Measurements from ENCODE around the gene ZNF407.

Gene ZNF407

DNA sequence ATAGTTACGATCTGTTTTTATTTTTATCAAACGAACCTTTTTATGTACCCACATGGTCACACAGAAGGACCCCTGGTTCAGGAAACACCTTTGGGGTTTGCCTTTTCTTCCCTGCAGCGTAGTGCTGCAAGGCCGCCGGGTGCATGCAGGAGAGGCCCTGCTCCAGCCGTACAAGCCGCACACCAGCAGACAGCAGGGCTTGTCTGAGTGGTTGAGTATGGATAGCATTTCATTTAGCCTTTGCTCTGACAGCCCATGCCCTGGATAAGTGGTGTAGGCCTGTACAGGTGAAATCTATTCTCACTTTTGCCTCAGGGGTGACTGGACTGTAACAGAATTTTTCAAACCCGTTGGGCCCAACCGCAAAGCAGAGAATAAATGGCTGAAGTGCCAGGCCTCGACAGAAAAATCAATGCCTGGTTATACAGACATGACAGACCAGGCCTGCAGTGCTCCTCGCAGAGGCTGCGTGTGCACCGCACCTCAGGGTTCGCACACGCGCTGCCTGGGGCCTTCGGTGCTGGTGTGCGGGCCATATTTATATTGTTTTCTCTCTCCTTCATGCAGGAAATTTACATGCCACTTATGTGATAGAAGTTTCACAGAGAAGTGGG lies 279.1 kb downstream of the ZNF407 start:
- CTCF ChIA-PET = no interaction called here
- DNase-seq (ENCODE audit: extremely low spot score) = no peak
- POLR2A ChIA-PET = no interaction called here
- TF ChIP-seq L3MBTL2 (conservative IDR thresholded peaks at IDR 0.05) (no peak), TARDBP (IDR thresholded peaks at IDR 0.05) (no peak), FOXA1 (IDR thresholded peaks at IDR 0.05) (no peak), ELF4 (IDR thresholded peaks at IDR 0.05) (no peak), ZNF384 (IDR thresholded peaks at IDR 0.05) (no peak), NFRKB (IDR thresholded peaks at IDR 0.05) (no peak), ARNT (IDR thresholded peaks at IDR 0.05) (no peak)
- TF ChIP-seq, protein P1, sequence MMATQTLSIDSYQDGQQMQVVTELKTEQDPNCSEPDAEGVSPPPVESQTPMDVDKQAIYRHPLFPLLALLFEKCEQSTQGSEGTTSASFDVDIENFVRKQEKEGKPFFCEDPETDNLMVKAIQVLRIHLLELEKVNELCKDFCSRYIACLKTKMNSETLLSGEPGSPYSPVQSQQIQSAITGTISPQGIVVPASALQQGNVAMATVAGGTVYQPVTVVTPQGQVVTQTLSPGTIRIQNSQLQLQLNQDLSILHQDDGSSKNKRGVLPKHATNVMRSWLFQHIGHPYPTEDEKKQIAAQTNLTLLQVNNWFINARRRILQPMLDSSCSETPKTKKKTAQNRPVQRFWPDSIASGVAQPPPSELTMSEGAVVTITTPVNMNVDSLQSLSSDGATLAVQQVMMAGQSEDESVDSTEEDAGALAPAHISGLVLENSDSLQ (IDR thresholded peaks at IDR 0.05) = no peak

DNA sequence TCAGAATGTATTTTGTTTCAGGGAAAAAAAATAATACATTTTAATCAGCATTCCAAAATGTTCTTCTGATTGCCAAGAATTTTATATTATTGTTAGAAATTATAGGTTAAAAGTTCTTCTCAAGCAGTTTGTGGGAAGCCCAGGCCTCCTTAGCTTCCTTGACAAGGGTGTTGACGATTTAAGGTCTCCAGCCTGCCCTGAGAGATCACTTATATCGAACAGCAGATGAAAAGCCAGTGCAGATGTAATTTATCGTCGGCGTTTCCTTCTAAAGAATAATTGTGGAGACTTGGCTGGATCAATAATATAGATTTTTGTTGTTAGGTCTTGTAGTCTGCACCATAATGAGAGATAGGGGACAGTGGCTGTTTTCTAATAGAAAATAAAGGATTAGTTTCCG lies 280.6 kb downstream of the ZNF407 start:
- ChIA-PET CTCF (no interaction called here), POLR2A (no interaction called here)
- no peak for TF ChIP-seq FOXM1 (IDR thresholded peaks at IDR 0.05; ENCODE audit: borderline replicate concordance)
- no peak for DNase-seq (ENCODE audit: extremely low spot score)

DNA sequence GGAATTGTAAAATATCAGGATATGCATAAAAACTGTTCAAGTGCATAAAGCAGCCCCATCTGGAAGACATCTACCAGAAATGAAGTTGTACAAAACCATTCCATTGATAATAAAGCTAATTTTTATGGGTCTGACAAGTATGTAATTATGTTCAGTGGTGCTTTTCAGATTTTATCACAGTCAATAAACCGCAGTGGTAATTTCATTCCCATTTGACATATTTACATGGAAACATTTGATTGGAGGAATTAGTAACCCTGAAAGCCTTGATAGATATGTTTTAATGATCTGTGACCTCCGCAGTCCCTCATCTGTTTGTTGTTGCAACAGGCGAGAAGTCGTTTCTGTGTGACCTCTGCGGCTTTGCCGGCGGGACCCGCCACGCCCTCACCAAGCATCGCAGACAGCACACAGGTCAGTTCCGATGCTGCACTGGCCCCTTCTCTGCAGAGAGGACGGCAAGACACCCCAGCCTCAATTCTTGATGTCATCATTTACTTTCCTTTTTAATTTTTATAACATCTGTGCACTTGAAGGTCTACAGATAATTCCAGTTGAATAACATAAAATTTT lies 283.1 kb downstream of the ZNF407 start:
- TF ChIP-seq HDGF (IDR thresholded peaks at IDR 0.05; ENCODE audit: borderline replicate concordance) (no peak), CTBP1 (IDR thresholded peaks at IDR 0.05; ENCODE audit: borderline replicate concordance) (peak; percentile 62; the same call in 1 of the 2 replicates), FOXM1 (IDR thresholded peaks at IDR 0.05; ENCODE audit: borderline replicate concordance) (no peak), FOXK2 (IDR thresholded peaks at IDR 0.05) (no peak), SUZ12 (IDR thresholded peaks at IDR 0.05) (no peak), ELF4 (IDR thresholded peaks at IDR 0.05) (no peak), LEF1 (IDR thresholded peaks at IDR 0.05; ENCODE audit: borderline replicate concordance) (no peak), SP1 (IDR thresholded peaks at IDR 0.05) (no peak), BHLHE40 (IDR thresholded peaks at IDR 0.05; ENCODE audit: borderline replicate concordance) (no peak), L3MBTL2 (conservative IDR thresholded peaks at IDR 0.05) (no peak), NFRKB (IDR thresholded peaks at IDR 0.05) (no peak), TARDBP (IDR thresholded peaks at IDR 0.05) (no peak), ZNF384 (IDR thresholded peaks at IDR 0.05) (no peak), FOXA1 (IDR thresholded peaks at IDR 0.05) (no peak), ARNT (IDR thresholded peaks at IDR 0.05) (peak; percentile 40; the same call in 1 of the 2 replicates)
- TF ChIP-seq, protein P1 (IDR thresholded peaks at IDR 0.05) = peak; percentile 82
- ChIA-PET POLR2A (no interaction called here), CTCF (no interaction called here)
- DNase-seq (ENCODE audit: extremely low spot score) = peak; percentile 33

DNA sequence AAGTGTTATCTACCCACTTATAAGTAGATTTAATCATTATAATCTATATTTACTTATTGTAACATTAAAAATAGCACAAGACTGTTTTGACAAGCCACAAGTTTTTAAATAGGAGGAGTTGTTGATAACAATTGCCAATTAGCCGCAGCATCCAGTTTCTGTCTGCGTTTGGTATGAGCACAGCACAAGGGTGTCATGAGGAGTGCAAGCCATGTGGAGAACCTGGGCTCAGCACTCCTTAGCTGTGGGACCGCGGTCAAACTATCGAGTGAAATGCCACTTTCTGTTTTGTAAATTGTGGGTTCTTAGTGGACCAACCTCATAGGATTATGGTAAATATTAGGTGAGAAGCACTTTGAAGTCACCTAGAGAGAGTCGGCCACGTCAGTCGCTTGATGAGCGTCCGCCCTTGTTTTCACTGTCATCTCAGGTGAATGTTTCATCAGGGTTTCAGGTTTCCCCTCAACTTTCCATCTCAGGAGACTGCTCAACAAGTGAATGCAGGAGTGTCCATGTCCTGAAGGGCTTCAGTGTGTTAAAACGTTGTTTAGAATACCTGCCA lies 294.5 kb downstream of the ZNF407 start:
- no peak for DNase-seq (ENCODE audit: extremely low spot score)
- TF ChIP-seq SP1 (IDR thresholded peaks at IDR 0.05) = no peak
- no peak for TF ChIP-seq NFRKB (IDR thresholded peaks at IDR 0.05)
- TF ChIP-seq L3MBTL2 (conservative IDR thresholded peaks at IDR 0.05) = no peak
- no peak for TF ChIP-seq LEF1 (IDR thresholded peaks at IDR 0.05; ENCODE audit: borderline replicate concordance)
- no peak for TF ChIP-seq FOXK2 (IDR thresholded peaks at IDR 0.05)
- no peak for TF ChIP-seq HDGF (IDR thresholded peaks at IDR 0.05; ENCODE audit: borderline replicate concordance)
- POLR2A ChIA-PET = no interaction called here
- CTCF ChIA-PET = no interaction called here

DNA sequence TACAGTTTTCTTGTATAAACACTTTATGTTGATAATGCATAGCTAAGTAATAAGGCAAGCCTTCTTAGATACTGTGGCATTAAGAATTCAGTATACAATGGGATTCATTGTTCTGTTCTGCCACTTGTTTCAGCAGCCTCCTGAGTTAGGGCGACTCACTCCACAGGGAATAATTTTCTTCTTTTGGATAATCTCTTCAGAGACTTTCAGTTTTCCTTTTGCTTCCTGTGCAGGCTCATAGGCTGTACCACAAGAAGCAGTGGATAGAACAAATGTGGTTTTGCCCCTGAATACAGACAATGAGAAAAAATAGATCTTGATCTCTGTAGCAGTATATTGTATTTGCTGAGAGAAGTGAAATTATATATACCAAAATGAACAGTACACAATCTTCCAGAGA lies 298.0 kb downstream of the ZNF407 start:
- ChIA-PET CTCF (no interaction called here), POLR2A (no interaction called here)
- TF ChIP-seq SUZ12 (IDR thresholded peaks at IDR 0.05) (no peak), L3MBTL2 (conservative IDR thresholded peaks at IDR 0.05) (no peak), ELF4 (IDR thresholded peaks at IDR 0.05) (no peak), CTBP1 (IDR thresholded peaks at IDR 0.05; ENCODE audit: borderline replicate concordance) (no peak), NFRKB (IDR thresholded peaks at IDR 0.05) (no peak), ARNT (IDR thresholded peaks at IDR 0.05) (no peak), HDGF (IDR thresholded peaks at IDR 0.05; ENCODE audit: borderline replicate concordance) (no peak), FOXA1 (IDR thresholded peaks at IDR 0.05) (no peak), LEF1 (IDR thresholded peaks at IDR 0.05; ENCODE audit: borderline replicate concordance) (no peak), FOXK2 (IDR thresholded peaks at IDR 0.05) (no peak), BHLHE40 (IDR thresholded peaks at IDR 0.05; ENCODE audit: borderline replicate concordance) (no peak), TARDBP (IDR thresholded peaks at IDR 0.05) (no peak), FOXM1 (IDR thresholded peaks at IDR 0.05; ENCODE audit: borderline replicate concordance) (no peak), ZNF384 (IDR thresholded peaks at IDR 0.05) (no peak), SP1 (IDR thresholded peaks at IDR 0.05) (no peak)
- TF ChIP-seq, protein P1 (IDR thresholded peaks at IDR 0.05) = no peak
- no peak for DNase-seq (ENCODE audit: extremely low spot score)

DNA sequence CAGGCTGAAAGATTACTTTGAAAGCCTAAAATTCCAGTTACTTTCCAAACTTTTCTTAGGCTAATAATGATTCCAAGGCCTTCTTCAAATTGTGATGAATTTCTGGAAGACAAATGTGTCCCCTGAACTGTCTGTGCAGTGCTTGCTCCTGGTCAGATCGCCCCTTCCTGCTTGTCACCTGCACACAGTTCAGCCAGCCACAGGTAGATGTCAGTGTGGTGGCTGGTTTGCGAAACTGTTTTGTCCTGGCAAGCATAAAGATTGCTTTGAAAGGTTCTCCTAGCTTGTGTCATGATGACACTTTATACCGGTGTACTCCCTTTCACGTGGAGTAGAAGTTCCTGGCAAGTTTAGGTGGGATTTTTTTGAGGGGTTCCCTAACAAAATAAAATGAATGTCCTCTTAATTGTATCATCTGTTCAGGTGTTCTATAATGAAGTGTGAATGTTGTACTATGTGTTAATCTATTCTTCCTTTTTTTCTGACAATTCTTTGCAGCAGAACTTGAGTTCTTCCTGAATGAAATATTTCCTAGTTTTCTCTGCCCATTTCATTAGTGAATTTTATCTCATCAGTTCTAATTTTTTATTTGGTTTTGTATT lies 298.8 kb downstream of the ZNF407 start:
- POLR2A ChIA-PET = no interaction called here
- CTCF ChIA-PET = interaction anchor here (1.1 kb wide), 1 partner anchor 97 kb away, joined by 4 read pairs; no protein-coding TSS in a partner anchor
- DNase-seq (ENCODE audit: extremely low spot score) = peak; percentile 21
- TF ChIP-seq HDGF (IDR thresholded peaks at IDR 0.05; ENCODE audit: borderline replicate concordance) (no peak), L3MBTL2 (conservative IDR thresholded peaks at IDR 0.05) (no peak), CTBP1 (IDR thresholded peaks at IDR 0.05; ENCODE audit: borderline replicate concordance) (no peak), TARDBP (IDR thresholded peaks at IDR 0.05) (no peak), FOXA1 (IDR thresholded peaks at IDR 0.05) (no peak), ZNF384 (IDR thresholded peaks at IDR 0.05) (no peak), SUZ12 (IDR thresholded peaks at IDR 0.05) (no peak), LEF1 (IDR thresholded peaks at IDR 0.05; ENCODE audit: borderline replicate concordance) (no peak), SP1 (IDR thresholded peaks at IDR 0.05) (no peak), ELF4 (IDR thresholded peaks at IDR 0.05) (no peak), BHLHE40 (IDR thresholded peaks at IDR 0.05; ENCODE audit: borderline replicate concordance) (no peak), ARNT (IDR thresholded peaks at IDR 0.05) (no peak), NFRKB (IDR thresholded peaks at IDR 0.05) (no peak), FOXM1 (IDR thresholded peaks at IDR 0.05; ENCODE audit: borderline replicate concordance) (no peak), FOXK2 (IDR thresholded peaks at IDR 0.05) (no peak)
- TF ChIP-seq, protein P1 (IDR thresholded peaks at IDR 0.05) = no peak
